Measurements from ENCODE around the gene SLC22A31.

GRCh38 chr16:89198417-89199240 is 1.7 kb downstream of the SLC22A31 start:
- TF ChIP-seq ZC3H10 (CRISPR knock-in tag; IDR thresholded peaks at IDR 0.05) (no peak), PATZ1 (CRISPR knock-in tag; IDR thresholded peaks at IDR 0.05; ENCODE audit: borderline replicate concordance) (no peak), GLIS3 (CRISPR knock-in tag; IDR thresholded peaks at IDR 0.05) (no peak), RARB (CRISPR knock-in tag; IDR thresholded peaks at IDR 0.05) (no peak), TSHZ2 (CRISPR knock-in tag; IDR thresholded peaks at IDR 0.05) (no peak), ZFP30 (CRISPR knock-in tag; IDR thresholded peaks at IDR 0.05) (no peak)
